Liver (tissue), 9 donors: Measurements from ENCODE around the gene KMT2E. TPM values are rescaled to one million over a fixed set of nuclear protein-coding genes. Genes with fewer than 3 reads are reported as not detected.

Source experiments
- DNase-seq: peaks from one replicate; pipeline ENCODE4 v3.0.0-alpha.2; 2017; ENCODE audit warnings: low spot score
- H3K27ac ChIP-seq, 2 donors: one replicate each; pipeline ENCODE4 v1.7.0; 2013; ENCODE audit warnings: inconsistent platforms in 2 of 2, low read length in 2 of 2, control low read depth in 1 of 2, low read depth in 1 of 2, mild to moderate bottlenecking in 1 of 2
- H3K27me3 ChIP-seq, 4 donors: one replicate each; pipeline versions ENCODE4 v1.6.1 to v1.7.0; 2013; ENCODE audit warnings: low read length in 3 of 4, inconsistent platforms in 1 of 4, mild to moderate bottlenecking in 1 of 4, moderate library complexity in 1 of 4; ENCODE audit not compliant: control insufficient read depth in 4 of 4, insufficient read depth in 4 of 4
- H3K36me3 ChIP-seq, 4 donors: one replicate each; pipeline versions ENCODE4 v1.6.1 to v1.7.0; 2013; ENCODE audit warnings: low read length in 3 of 4, mild to moderate bottlenecking in 3 of 4, low read depth in 1 of 4, moderate library complexity in 1 of 4; ENCODE audit not compliant: control insufficient read depth in 4 of 4, insufficient read depth in 3 of 4
- H3K4me1 ChIP-seq, 4 donors: one replicate each; pipeline versions ENCODE4 v1.6.1 to v1.7.0; 2013; ENCODE audit warnings: low read length in 3 of 4, mild to moderate bottlenecking in 3 of 4, moderate library complexity in 1 of 4; ENCODE audit not compliant: control insufficient read depth in 4 of 4, insufficient read depth in 4 of 4
- H3K4me3 ChIP-seq, 3 donors: one replicate each; pipeline versions ENCODE4 v1.6.1 to v1.7.0; 2013; ENCODE audit warnings: low read length in 3 of 3, control low read depth in 1 of 3, low read depth in 1 of 3, mild to moderate bottlenecking in 1 of 3
- H3K9ac ChIP-seq, 2 donors: one replicate each; pipeline ENCODE4 v1.7.0; 2013; ENCODE audit warnings: low read length in 2 of 2, mild to moderate bottlenecking in 2 of 2, moderate library complexity in 2 of 2, control low read depth in 1 of 2, low read depth in 1 of 2
- H3K9me3 ChIP-seq, 4 donors: one replicate each; pipeline versions ENCODE4 v1.6.1 to v1.7.0; 2013; ENCODE audit warnings: low read length in 3 of 4; ENCODE audit not compliant: control insufficient read depth in 4 of 4
- CTCF ChIP-seq: fragments of 150-350 bp; IDR thresholded peaks from 2 replicates; pipeline ENCODE4 v1.5.1; 2017; ENCODE audit warnings: improper control_type of control experiment, low read depth, low read length; ENCODE audit not compliant: missing input control
- EGR1 ChIP-seq, 2 donors: IDR thresholded peaks; 2 replicates each; pipeline ENCODE4 v1.6.1; 2016 to 2018; ENCODE audit warnings: antibody characterized with exemption in 2 of 2, low read depth in 2 of 2
- FOXA1 ChIP-seq: IDR thresholded peaks from 2 replicates; pipeline ENCODE4 v1.6.1; 2016; ENCODE audit warnings: antibody characterized with exemption
- FOXA2 ChIP-seq: IDR thresholded peaks from 2 replicates; pipeline ENCODE4 v1.6.1; 2016; ENCODE audit warnings: antibody characterized with exemption
- GABPA ChIP-seq, 2 donors: IDR thresholded peaks in 1 of 2; conservative IDR thresholded peaks in 1 of 2; 2 replicates each; pipeline ENCODE4 v1.6.1; 2016; ENCODE audit warnings: antibody characterized with exemption in 2 of 2, mild to moderate bottlenecking in 1 of 2, moderate library complexity in 1 of 2
- HNF4A ChIP-seq, 2 donors: conservative IDR thresholded peaks; 2 replicates each; pipeline ENCODE4 v1.6.1; 2016; ENCODE audit warnings: antibody characterized with exemption in 2 of 2, mild to moderate bottlenecking in 2 of 2
- HNF4G ChIP-seq: IDR thresholded peaks from 2 replicates; pipeline ENCODE4 v1.6.1; 2016; ENCODE audit warnings: antibody characterized with exemption
- JUND ChIP-seq, 2 donors: IDR thresholded peaks; 2 replicates each; pipeline ENCODE4 v1.6.1; 2016; ENCODE audit warnings: antibody characterized with exemption in 2 of 2
- MAX ChIP-seq: IDR thresholded peaks from 2 replicates; pipeline ENCODE4 v1.6.1; 2016; ENCODE audit warnings: antibody characterized with exemption
- NR2F2 ChIP-seq: IDR thresholded peaks from 2 replicates; pipeline ENCODE4 v1.6.1; 2016; ENCODE audit warnings: antibody characterized with exemption
- RAD21 ChIP-seq, 2 donors: IDR thresholded peaks; 2 replicates each; pipeline ENCODE4 v1.6.1; 2016; ENCODE audit warnings: antibody characterized with exemption in 2 of 2, mild to moderate bottlenecking in 2 of 2
- REST ChIP-seq: IDR thresholded peaks from 2 replicates; pipeline ENCODE4 v1.6.1; 2016; ENCODE audit warnings: antibody characterized with exemption, mild to moderate bottlenecking
- RXRA ChIP-seq, 2 donors: IDR thresholded peaks; 2 replicates each; pipeline ENCODE4 v1.6.1; 2017 to 2018; ENCODE audit warnings: antibody characterized with exemption in 2 of 2, mild to moderate bottlenecking in 1 of 2
- SP1 ChIP-seq: IDR thresholded peaks from 2 replicates; pipeline ENCODE4 v1.6.1; 2018; ENCODE audit warnings: antibody characterized with exemption, mild to moderate bottlenecking
- TAF1 ChIP-seq: conservative IDR thresholded peaks from 2 replicates; pipeline ENCODE4 v1.6.1; 2016; ENCODE audit warnings: antibody characterized with exemption, mild to moderate bottlenecking
- YY1 ChIP-seq: IDR thresholded peaks from 2 replicates; pipeline ENCODE4 v1.6.1; 2016; ENCODE audit warnings: antibody characterized with exemption, mild to moderate bottlenecking
- ZBTB33 ChIP-seq: IDR thresholded peaks from 2 replicates; pipeline ENCODE4 v1.6.1; 2016; ENCODE audit warnings: antibody characterized with exemption
- WGBS: extraction: QIAGEN DNeasy Blood & Tissue Kit; methylation state at CpG from one replicate; pipeline ENCODE4 v1.1.7; 2013; 5-methylcytosine and 5-hydroxymethylcytosine counted together
- polyA plus RNA-seq, 2 donors: library from polyadenylated mRNA; stranded (reverse) in 1 of 2; unstranded in 1 of 2; fragments of 200-250 nt in 1 of 2; fragments of >200 nt in 1 of 2; fragmentation: Nextera tagmentation in 1 of 2; extraction: Ambion mirVana in 1 of 2; gene quantifications; one replicate each; pipeline versions ENCODE4 v1.2.1 to v1.2.3, GENCODE V29; 2013 to 2015
- total RNA-seq, 2 donors: library from RNA; depleted of rRNA; stranded (reverse); fragments of >200 nt; gene quantifications; one replicate each; pipeline ENCODE4 v1.2.3, GENCODE V29; 2014
- TF ChIP-seq, protein P1 (sequence below): IDR thresholded peaks from 2 replicates; pipeline ENCODE4 v1.6.1; 2016; ENCODE audit warnings: antibody characterized with exemption
- donor health status: healthy.
- donor health status: healthy.
- donor health status: healthy.
- donor health status: healthy.
- donor health status: healthy.

KMT2E gene
- total and polyA plus RNA-seq, 4 donors = 7.1 to 55.6 (median 42.4) TPM

GRCh38 chr7:105024734-105025133, 10.7 kb downstream of the KMT2E start:
- H3K4me3 ChIP-seq = no peak overlapping the region
- TF ChIP-seq SP1 (no peak), ZBTB33 (no peak), HNF4G (no peak), YY1 (no peak), JUND (IDR thresholded peaks at IDR 0.05) (no peak), FOXA1 (no peak), TAF1 (no peak), RAD21 (IDR thresholded peaks at IDR 0.05) (no peak), GABPA (IDR thresholded peaks at IDR 0.05 in 1 of 2, conservative IDR thresholded peaks at IDR 0.05 in 1 of 2) (no peak), MAX (no peak), NR2F2 (no peak), HNF4A (conservative IDR thresholded peaks at IDR 0.05) (no peak), REST (no peak), RXRA (IDR thresholded peaks at IDR 0.05) (no peak), FOXA2 (no peak), EGR1 (IDR thresholded peaks at IDR 0.05; ENCODE audit: low read depth in 2 of 2) (no peak), CTCF (no peak)
- TF ChIP-seq, protein P1, sequence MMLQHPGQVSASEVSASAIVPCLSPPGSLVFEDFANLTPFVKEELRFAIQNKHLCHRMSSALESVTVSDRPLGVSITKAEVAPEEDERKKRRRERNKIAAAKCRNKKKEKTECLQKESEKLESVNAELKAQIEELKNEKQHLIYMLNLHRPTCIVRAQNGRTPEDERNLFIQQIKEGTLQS = no peak
- no peak for DNase-seq
- no peak overlapping the region for H3K9ac ChIP-seq
- no peaks in the 10 kb centered on the region for H3K36me3 ChIP-seq
- H3K27me3 ChIP-seq = no peaks in the 10 kb centered on the region
- peaks cover 10 to 38% (median 20%) of the 10 kb centered on the region in 4 donors for H3K4me1 ChIP-seq
- no peak overlapping the region for H3K27ac ChIP-seq
- H3K9me3 ChIP-seq = no peaks in the 10 kb centered on the region
- WGBS = 46% methylated on average over 1 of the region's 1 CpG
